ENCODE measurements around the gene IREB2. TPM values are rescaled to one million over a fixed set of nuclear protein-coding genes. Genes with fewer than 3 reads are reported as not detected.
A peak's percentile ranks its signal among the peaks of the same experiment; 100 is the strongest.
"Not testable (repeated sequence)": the region's sequence is repeated elsewhere in the genome, so short reads cannot be mapped to it uniquely, and the experiment has no call there.

Gene IREB2
- total RNA-seq, 1 donor = 68.1 TPM

DNA sequence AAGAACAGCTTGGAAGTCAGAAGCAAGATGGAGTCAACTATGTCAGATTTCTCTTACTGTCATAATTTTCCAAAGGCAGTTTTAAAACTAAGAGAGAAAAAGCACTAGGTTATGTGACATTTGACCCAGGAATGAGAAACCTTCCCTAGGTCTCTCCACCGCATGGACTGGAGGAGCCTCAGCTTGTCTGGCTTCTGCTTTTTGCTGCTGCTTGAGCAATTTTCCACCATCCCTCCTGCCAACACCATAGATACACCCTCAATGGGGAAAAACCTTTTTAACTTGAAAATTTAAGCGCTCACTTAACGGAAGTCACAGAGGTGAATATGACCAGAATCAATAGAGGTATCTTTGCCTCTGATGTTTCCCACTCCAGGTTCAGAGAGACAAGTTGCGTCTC, 17.8 kb upstream of the IREB2 start:
- Histone ChIP-seq H3K4me3 (ENCODE audit: low read length) (no peak overlapping the region), H3K9me3 (ENCODE audit: low read depth, low read length) (no peaks in the 10 kb centered on the region), H3K27me3 (ENCODE audit: insufficient read depth, low read length) (no peaks in the 10 kb centered on the region), H3K4me1 (ENCODE audit: insufficient read depth, low read length) (peaks cover 4% of the 10 kb centered on the region)

DNA sequence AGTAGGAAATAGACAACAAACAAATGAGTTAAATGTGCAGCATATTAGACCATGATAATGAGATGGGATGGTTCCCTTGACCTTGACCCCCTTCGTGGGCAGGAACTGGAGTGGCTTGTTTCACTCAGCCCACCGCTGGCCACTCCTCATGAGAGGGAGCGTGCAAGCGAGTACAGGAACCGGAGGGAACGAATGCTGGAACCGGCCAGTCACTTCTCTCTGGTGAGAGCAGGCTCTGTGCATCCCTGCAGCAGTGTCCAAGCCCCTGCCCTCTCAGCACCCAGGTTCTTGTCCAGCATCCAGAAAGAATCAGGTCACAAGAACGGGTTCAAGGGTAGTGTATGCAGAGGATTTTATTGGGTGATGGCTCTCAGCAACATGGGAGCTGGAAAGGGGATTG, 17.2 kb upstream of the IREB2 start:
- Histone ChIP-seq H3K27me3 (ENCODE audit: insufficient read depth, low read length) (no peaks in the 10 kb centered on the region), H3K9me3 (ENCODE audit: low read depth, low read length) (no peaks in the 10 kb centered on the region), H3K4me1 (ENCODE audit: insufficient read depth, low read length) (peaks cover 9% of the 10 kb centered on the region), H3K4me3 (ENCODE audit: low read length) (no peak overlapping the region)

GRCh38 chr15:78421238-78421965, 16.6 kb upstream of the IREB2 start:
- no peak overlapping the region for H3K4me3 ChIP-seq (ENCODE audit: low read length)
- H3K27me3 ChIP-seq (ENCODE audit: insufficient read depth, low read length) = no peaks in the 10 kb centered on the region
- H3K4me1 ChIP-seq (ENCODE audit: insufficient read depth, low read length) = peaks cover 14% of the 10 kb centered on the region
- no peaks in the 10 kb centered on the region for H3K9me3 ChIP-seq (ENCODE audit: low read depth, low read length)

GRCh38 chr15:78422571-78423340, 15.3 kb upstream of the IREB2 start:
- H3K4me3 ChIP-seq (ENCODE audit: low read length) = no peak overlapping the region
- H3K9me3 ChIP-seq (ENCODE audit: low read depth, low read length) = no peaks in the 10 kb centered on the region

DNA sequence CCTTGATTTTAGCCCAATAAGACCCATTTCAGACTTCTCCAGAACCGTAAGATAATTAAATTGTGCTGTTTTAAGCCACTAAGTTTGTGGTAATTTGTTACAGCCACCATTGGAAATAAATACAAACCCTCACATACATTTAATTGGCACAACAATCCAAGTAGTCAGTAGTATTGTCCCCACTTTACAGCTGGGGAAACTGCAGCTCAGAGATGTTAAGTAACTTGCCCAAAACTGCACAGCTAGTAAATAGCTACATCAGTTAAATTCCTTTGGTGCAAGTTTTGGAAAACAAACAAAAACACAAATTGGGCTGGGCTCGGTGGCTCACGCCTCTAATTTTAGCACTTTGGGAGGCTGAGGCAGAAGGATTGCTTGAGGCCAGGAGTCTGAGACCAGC, 13.3 kb upstream of the IREB2 start:
- Histone ChIP-seq H3K9me3 (ENCODE audit: low read depth, low read length) (no peaks in the 10 kb centered on the region), H3K4me1 (ENCODE audit: insufficient read depth, low read length) (peaks cover 18% of the 10 kb centered on the region), H3K27me3 (ENCODE audit: insufficient read depth, low read length) (no peaks in the 10 kb centered on the region), H3K4me3 (ENCODE audit: low read length) (no peak overlapping the region)

More at GRCh38 chr15:78422571-78423340, 15.3 kb upstream of the IREB2 start:
- Histone ChIP-seq H3K4me1 (ENCODE audit: insufficient read depth, low read length) (peaks cover 14% of the 10 kb centered on the region), H3K27me3 (ENCODE audit: insufficient read depth, low read length) (no peaks in the 10 kb centered on the region)

GRCh38 chr15:78425643-78426042, 12.4 kb upstream of the IREB2 start:
- no peak overlapping the region for H3K4me3 ChIP-seq (ENCODE audit: low read length)
- H3K4me1 ChIP-seq (ENCODE audit: insufficient read depth, low read length) = peaks cover 18% of the 10 kb centered on the region

GRCh38 chr15:78426300-78426699, 11.7 kb upstream of the IREB2 start:
- Histone ChIP-seq H3K4me3 (ENCODE audit: low read length) (no peak overlapping the region), H3K4me1 (ENCODE audit: insufficient read depth, low read length) (peaks cover 18% of the 10 kb centered on the region), H3K9me3 (ENCODE audit: low read depth, low read length) (no peaks in the 10 kb centered on the region), H3K27me3 (ENCODE audit: insufficient read depth, low read length) (no peaks in the 10 kb centered on the region)

More at GRCh38 chr15:78425643-78426042, 12.4 kb upstream of the IREB2 start:
- Histone ChIP-seq H3K27me3 (ENCODE audit: insufficient read depth, low read length) (no peaks in the 10 kb centered on the region), H3K9me3 (ENCODE audit: low read depth, low read length) (no peaks in the 10 kb centered on the region)

DNA sequence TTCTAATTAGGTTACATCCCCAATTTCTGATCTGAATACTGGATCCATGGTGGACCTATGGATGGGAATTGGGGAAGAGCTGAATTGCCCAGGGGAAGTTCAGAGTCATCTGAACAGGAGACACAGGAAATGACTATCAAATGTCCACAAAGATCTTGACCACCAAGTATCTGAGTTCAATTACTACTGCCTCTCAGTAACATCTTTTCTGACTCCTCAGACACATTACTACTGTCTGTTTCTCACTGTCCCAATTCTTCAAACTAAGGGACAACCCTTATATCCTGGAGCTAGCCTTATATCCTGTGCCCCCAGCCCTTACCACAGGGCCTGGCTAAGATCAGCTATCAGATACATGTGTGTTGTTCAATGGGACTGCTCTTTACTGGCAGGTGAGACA, 10.1 kb upstream of the IREB2 start:
- Histone ChIP-seq H3K4me3 (ENCODE audit: low read length) (no peak overlapping the region), H3K4me1 (ENCODE audit: insufficient read depth, low read length) (peaks cover 18% of the 10 kb centered on the region), H3K9me3 (ENCODE audit: low read depth, low read length) (no peaks in the 10 kb centered on the region), H3K27me3 (ENCODE audit: insufficient read depth, low read length) (no peaks in the 10 kb centered on the region)

DNA sequence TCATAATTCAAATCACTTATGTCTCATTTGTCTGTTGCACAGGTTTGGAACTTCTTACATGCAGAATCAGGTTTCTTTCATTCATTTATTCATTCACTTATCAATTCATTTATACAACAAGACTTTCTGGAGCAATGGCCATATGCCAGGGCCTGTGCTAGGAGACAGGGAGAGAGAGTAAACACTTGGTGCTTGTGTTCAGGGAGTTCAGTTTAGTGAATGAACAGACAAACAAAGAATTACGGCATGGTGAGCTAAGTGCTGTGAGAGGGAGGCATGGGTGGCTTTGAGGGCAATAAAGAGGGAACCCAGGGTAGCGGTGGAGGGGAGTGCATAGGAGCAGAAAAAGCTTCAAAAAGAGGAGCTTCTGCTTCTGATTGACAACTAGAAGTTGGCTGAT, 8.5 kb upstream of the IREB2 start:
- Histone ChIP-seq H3K9me3 (ENCODE audit: low read depth, low read length) (no peaks in the 10 kb centered on the region), H3K4me3 (ENCODE audit: low read length) (no peak overlapping the region), H3K4me1 (ENCODE audit: insufficient read depth, low read length) (peaks cover 18% of the 10 kb centered on the region), H3K27me3 (ENCODE audit: insufficient read depth, low read length) (no peaks in the 10 kb centered on the region)

GRCh38 chr15:78431955-78432354, 6.1 kb upstream of the IREB2 start:
- no peaks in the 10 kb centered on the region for H3K27me3 ChIP-seq (ENCODE audit: insufficient read depth, low read length)

DNA sequence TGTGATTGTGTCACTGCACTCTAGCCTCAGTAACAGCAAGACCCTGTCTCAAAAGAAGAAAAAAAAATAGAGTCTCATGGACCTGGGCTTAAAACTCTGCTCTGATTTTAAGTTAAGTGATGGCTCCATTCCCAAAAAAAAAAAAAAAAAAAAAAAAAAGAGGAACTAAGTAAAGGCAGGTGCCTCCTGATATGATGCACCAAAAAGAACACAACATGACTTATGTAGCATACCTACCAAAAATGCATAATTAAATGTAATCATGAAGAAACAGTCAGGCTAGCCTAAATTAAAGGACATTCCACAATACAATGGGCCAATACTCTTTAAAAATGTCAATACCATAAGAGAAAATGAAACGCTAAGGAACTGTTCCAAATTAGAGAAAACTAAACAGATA, 5.4 kb upstream of the IREB2 start:
- Histone ChIP-seq H3K4me1 (ENCODE audit: insufficient read depth, low read length) (peaks cover 12% of the 10 kb centered on the region), H3K27me3 (ENCODE audit: insufficient read depth, low read length) (no peaks in the 10 kb centered on the region), H3K9me3 (ENCODE audit: low read depth, low read length) (no peaks in the 10 kb centered on the region), H3K4me3 (ENCODE audit: low read length) (no peak overlapping the region)

More at GRCh38 chr15:78431955-78432354, 6.1 kb upstream of the IREB2 start:
- Histone ChIP-seq H3K9me3 (ENCODE audit: low read depth, low read length) (no peaks in the 10 kb centered on the region), H3K4me3 (ENCODE audit: low read length) (no peak overlapping the region), H3K4me1 (ENCODE audit: insufficient read depth, low read length) (peaks cover 6% of the 10 kb centered on the region)

- H3K4me1 ChIP-seq (ENCODE audit: insufficient read depth, low read length) = peaks cover 15% of the 10 kb centered on the region
- H3K4me3 ChIP-seq (ENCODE audit: low read length) = no peak overlapping the region
- no peaks in the 10 kb centered on the region for H3K9me3 ChIP-seq (ENCODE audit: low read depth, low read length)
- no peaks in the 10 kb centered on the region for H3K27me3 ChIP-seq (ENCODE audit: insufficient read depth, low read length)
Measured at GRCh38 chr15:78434134-78434533, 3.9 kb upstream of the IREB2 start.

DNA sequence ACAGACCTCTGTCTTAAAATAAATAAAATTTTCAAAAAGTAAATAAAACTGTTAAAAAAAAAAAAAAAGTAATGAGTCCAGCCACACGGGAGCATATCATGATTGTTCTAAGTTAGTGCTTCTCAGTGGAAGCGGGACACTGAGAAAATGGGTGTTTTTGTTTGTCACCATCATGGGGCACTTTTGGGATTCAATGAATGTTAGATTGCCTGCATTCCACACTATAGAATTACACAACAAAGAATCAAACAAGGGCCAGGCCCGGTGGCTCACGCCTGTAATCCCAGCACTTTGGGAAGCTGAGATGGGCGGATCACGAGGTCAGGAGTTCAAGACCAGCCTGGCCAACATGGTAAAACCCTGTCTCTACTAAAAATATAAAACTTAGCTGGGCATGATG, 3.3 kb upstream of the IREB2 start:
- not testable (repeated sequence) for H3K4me3 ChIP-seq (ENCODE audit: low read length)

DNA sequence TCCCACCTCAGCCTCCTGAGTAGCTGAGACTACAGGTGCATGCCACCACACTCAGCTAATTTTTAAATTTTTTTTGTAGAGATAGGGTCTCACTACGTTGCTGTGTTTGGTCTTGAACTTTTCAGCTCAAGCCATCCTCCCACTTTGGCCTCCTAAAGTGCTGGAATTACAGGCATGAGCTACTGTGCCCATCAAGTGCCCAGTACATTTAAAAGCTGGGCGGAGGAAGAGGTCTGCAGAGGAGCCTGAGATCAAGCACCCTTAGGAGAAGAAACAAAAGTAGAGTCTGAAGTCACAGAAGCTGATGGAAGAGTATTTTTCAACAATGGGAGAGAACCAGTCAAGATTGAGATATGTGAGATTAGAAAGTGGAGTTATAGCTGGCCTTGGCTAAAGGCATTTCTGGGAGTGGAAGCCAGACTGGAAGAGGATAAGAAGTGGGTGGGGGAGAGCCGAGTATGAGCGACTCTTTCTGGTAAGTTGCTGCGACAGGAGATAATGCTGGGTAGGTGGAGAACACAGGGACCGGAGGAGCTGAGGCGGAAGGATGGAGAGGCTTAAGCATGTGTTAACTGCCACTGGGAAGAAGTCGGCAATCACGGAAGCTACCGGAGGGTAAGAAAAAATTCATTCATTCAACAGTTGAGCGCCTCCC, 782 bp upstream of the IREB2 start:
- peaks cover 35% of the 10 kb centered on the region for H3K4me1 ChIP-seq (ENCODE audit: insufficient read depth, low read length)
- H3K9me3 ChIP-seq (ENCODE audit: low read depth, low read length) = no peaks in the 10 kb centered on the region
- peak overlapping the region; percentile 94 for H3K4me3 ChIP-seq (ENCODE audit: low read length)

More for the DNA sequence above, 3.3 kb upstream of the IREB2 start:
- H3K9me3 ChIP-seq (ENCODE audit: low read depth, low read length); H3K27me3 ChIP-seq (ENCODE audit: insufficient read depth, low read length): not testable (repeated sequence)
- H3K4me1 ChIP-seq (ENCODE audit: insufficient read depth, low read length) = peaks cover 20% of the 10 kb centered on the region

DNA sequence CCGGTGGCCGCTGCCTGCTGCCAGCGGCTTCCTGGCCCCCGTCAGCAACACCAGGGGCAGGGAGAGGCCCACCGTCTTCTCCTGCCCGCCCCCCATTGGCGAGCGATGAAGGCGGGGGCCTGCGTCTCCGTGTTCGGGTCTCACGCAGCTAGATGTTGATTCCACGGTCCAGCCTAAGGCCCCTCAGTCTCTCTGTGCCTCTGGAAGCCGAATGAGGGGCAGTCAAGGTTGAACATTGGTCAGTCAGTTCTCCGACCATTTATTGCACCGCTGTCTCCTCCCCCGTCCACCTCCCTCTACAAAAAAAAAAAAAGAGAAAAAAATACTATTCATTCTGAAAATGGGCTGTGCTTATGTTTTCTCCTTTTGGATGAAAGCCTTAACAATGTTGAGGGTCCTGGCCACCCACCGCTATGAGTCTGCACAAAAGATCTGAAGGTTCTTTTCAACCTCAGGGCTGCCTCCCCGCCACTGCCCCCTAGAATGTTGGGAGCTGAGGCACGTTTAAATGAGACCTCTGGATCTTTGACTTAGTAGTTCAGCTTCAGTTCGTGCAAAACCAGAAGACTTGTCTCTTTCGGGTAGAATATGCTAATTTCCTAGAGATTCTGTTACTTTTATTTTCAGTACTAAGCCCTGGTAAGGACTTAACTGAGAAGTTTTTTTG, 736 bp downstream of the IREB2 start:
- no peaks in the 10 kb centered on the region for H3K9me3 ChIP-seq (ENCODE audit: low read depth, low read length)
- H3K4me3 ChIP-seq (ENCODE audit: low read length) = peak overlapping the region; percentile 94
- peaks cover 44% of the 10 kb centered on the region for H3K4me1 ChIP-seq (ENCODE audit: insufficient read depth, low read length)
- H3K27me3 ChIP-seq (ENCODE audit: insufficient read depth, low read length) = no peaks in the 10 kb centered on the region

More for the DNA sequence above, 782 bp upstream of the IREB2 start:
- H3K27me3 ChIP-seq (ENCODE audit: insufficient read depth, low read length) = no peaks in the 10 kb centered on the region
